GM13977 (cell line): ENCODE measurements around the gene PEX19.

Experiments
- DNase-seq: peaks from one replicate; pipeline ENCODE4 v3.0.0; 2012; ENCODE audit warnings: low spot score
- in situ Hi-C: fragments of 300-500 bp; cut with MboI; formaldehyde crosslinking; loops from one replicate; pipeline ENCODE4 v1.12.0; 2022; ENCODE audit warnings: low sequenced_read_pairs, low pct_unique_long_range_greater_than_20kb, mixed read lengths, inconsistent platforms; ENCODE audit not compliant: unreplicated experiment
- TF ChIP-seq, protein P1 (sequence below): IDR thresholded peaks from 2 replicates; pipeline ENCODE4 v1.5.1; 2012; ENCODE audit warnings: mild to moderate bottlenecking, control low read depth; ENCODE audit not compliant: insufficient read depth; ENCODE audit errors: extremely low read depth, missing control alignments

Gene PEX19

DNA sequence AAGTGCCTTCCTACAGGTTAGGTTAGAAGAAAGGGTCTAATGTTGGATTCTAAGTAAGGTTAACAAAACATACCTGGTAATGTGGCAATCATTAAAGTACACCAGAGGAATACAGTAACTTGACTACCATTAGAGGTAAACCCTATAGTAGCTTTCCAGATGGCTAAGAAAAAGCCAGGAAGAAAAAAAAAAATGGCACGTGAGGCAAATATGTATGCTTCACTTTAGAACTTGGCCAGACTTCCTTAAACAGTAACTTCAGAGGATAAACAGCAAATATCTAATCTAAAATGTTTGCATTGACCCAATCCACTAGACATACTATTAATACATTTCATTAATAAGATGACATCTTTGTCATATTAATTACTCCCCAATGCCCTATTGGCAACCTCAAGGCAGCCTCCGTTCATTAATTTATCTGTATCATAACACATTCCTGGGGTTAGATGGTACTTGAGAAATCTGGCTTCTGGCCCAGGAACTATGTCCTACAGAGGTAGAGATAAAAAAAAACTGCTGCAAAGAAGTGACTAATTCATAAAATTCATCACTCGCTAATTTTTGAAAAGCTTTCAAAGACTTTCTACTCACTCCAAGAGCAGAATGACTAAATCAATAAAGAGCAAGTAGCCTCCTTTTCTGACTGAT is 28.4 kb downstream of the PEX19 start:
- in situ Hi-C loops, result no loop called here
- no peak for DNase-seq
- TF ChIP-seq, protein P1, sequence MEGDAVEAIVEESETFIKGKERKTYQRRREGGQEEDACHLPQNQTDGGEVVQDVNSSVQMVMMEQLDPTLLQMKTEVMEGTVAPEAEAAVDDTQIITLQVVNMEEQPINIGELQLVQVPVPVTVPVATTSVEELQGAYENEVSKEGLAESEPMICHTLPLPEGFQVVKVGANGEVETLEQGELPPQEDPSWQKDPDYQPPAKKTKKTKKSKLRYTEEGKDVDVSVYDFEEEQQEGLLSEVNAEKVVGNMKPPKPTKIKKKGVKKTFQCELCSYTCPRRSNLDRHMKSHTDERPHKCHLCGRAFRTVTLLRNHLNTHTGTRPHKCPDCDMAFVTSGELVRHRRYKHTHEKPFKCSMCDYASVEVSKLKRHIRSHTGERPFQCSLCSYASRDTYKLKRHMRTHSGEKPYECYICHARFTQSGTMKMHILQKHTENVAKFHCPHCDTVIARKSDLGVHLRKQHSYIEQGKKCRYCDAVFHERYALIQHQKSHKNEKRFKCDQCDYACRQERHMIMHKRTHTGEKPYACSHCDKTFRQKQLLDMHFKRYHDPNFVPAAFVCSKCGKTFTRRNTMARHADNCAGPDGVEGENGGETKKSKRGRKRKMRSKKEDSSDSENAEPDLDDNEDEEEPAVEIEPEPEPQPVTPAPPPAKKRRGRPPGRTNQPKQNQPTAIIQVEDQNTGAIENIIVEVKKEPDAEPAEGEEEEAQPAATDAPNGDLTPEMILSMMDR, result no peak

DNA sequence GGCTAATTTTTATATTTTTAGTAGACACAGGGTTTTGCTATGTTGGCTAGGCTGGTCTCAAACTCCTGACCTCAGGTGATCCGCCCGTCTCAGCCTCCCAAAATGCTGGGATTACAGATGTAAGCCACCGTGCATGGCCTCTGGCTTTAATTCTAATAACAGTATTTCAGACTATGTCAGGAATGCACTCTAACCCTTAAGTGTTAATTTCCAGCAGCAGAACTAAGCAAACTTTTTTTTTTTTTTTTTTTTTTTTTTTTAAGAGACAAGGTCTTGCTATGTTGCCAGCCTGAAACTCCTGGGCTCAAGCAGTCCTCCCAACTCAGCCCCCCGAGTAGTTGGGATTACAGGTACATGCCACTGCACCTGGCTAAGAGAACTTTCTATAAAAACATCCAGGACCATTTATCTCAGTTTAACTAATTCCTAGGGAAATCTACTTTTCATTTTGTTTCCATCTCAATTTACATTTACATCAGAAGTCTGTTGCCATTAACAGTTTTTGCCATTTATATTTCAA is 29.1 kb downstream of the PEX19 start:
- TF ChIP-seq, protein P1, result no peak
- in situ Hi-C loops, result no loop called here
- DNase-seq, result no peak

DNA sequence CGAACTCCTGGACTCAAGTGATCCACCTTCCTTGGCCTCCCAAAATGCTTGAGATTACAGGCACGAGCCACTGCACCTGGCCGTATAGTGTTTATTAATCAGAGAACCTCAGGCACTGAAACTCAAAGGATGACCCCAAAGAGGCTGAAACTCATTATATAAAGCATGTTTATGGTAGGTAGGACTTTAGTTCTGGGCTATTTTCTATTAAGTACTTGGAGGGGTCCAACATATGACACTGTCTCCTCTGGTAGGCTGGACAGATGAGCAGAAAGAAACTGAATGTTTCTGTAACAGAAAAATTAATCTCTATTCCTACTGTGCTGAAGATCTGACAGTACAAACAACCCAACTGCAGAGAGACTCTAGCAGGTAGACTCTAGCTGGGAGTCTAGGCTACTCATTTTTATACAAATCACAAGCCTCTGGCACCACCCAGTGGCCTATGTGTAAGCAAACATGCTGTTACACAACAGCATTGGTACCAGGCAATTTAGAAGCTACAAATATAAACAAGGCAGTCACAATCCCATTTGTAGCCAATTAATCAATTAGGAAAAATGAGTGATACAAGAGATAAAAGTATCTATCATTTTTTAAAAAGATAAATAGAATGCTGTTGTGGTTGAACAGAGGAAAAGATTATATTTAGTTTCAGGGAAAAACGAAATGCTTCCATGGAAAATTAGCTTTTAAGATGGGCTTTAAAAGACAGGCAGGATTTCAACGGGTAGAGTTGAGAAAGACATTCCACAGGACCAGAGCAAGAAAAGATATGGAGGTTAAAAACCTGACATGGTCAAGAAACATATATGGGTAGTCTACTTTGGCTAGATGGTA is 33.0 kb downstream of the PEX19 start:
- in situ Hi-C loops, result no loop called here
- TF ChIP-seq, protein P1, result peak; percentile 81
- DNase-seq, result peak; percentile 62

GRCh38 chr1:160251011-160251410 is 33.9 kb downstream of the PEX19 start:
- DNase-seq, result no peak
- in situ Hi-C loops, result no loop called here
- TF ChIP-seq, protein P1, result no peak

DNA sequence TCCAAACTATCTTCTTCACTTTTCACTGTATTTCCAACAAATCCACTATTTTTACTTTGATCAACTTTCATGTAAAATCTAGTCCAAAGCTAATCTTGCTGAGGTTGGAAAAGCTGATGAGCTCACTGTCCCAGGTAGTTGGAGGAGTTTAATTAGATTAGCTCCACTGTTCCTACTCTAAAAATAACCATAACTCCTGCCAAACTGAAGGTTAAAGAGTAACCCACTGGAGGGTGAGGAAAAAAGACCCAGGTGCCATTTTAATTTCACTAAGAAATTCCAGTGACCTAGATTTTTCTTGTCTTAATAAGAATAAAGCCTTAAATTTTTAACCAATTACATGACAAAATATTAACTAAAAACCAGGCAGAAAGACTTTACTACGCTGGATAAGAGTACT is 37.9 kb downstream of the PEX19 start:
- DNase-seq, result no peak
- TF ChIP-seq, protein P1, result no peak
- in situ Hi-C loops, result no loop called here

DNA sequence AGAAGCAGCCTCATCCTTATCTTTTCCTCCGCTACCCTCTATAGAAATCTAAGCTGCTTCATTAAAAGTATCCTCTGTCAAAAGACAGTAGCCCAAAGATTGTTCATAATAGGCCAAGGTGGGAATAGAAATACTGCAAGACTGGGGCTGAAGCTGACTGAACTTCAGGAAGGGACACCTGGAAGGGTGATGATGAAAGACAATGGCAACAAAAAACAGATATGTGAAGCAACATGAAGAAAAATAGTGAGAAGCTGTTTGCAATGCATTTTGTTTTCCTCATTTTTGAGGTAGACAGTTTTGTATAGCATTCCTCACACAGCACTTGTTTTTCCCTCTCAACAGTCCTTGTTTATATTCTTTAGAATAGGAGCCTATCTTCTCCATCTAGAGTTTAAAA is 39.5 kb downstream of the PEX19 start:
- DNase-seq, result no peak
- in situ Hi-C loops, result no loop called here
- TF ChIP-seq, protein P1, result no peak
